Hematopoietic multipotent progenitor cell treated with erythropoietin and hydrocortisone succinate and interleukin-3 and kit ligand, for 4 days (in vitro differentiated cells): ENCODE results near the gene LRRC3.

Source experiments
- DNase-seq: peaks from one replicate; pipeline ENCODE4 v3.0.0-alpha.2; 2015

Gene LRRC3

GRCh38 chr21:44440241-44441040 lies 14.9 kb upstream of the LRRC3 start:
- DNase-seq, result no peak

- DNase-seq, result no peak
These were observed 14.3 kb upstream of the LRRC3 start for GRCh38 chr21:44441041-44441400.

- DNase-seq, result no peak
These were observed 13.6 kb upstream of the LRRC3 start for GRCh38 chr21:44441581-44442265.

GRCh38 chr21:44442266-44443125 lies 12.8 kb upstream of the LRRC3 start:
- no peak for DNase-seq

GRCh38 chr21:44443291-44443890 lies 11.9 kb upstream of the LRRC3 start:
- DNase-seq, result no peak

- DNase-seq, result no peak
These were observed 11.4 kb upstream of the LRRC3 start for GRCh38 chr21:44443891-44444285.

GRCh38 chr21:44444286-44444931 lies 10.9 kb upstream of the LRRC3 start:
- DNase-seq, result peak; percentile 17

GRCh38 chr21:44445145-44445812 lies 10.0 kb upstream of the LRRC3 start:
- no peak for DNase-seq

- no peak for DNase-seq
These were observed 6.6 kb upstream of the LRRC3 start for GRCh38 chr21:44448651-44449131.

- peak; percentile 56 for DNase-seq
These were observed 5.6 kb upstream of the LRRC3 start for GRCh38 chr21:44449473-44450363.

GRCh38 chr21:44450402-44450801 lies 4.9 kb upstream of the LRRC3 start:
- DNase-seq, result no peak

- DNase-seq, result no peak
These were observed 4.3 kb upstream of the LRRC3 start for GRCh38 chr21:44450999-44451398.

GRCh38 chr21:44453120-44453519 lies 2.2 kb upstream of the LRRC3 start:
- DNase-seq, result no peak

GRCh38 chr21:44454058-44454457 lies 1.3 kb upstream of the LRRC3 start:
- no peak for DNase-seq

GRCh38 chr21:44455524-44456213 lies 359 bp downstream of the LRRC3 start:
- peak; percentile 78 for DNase-seq

GRCh38 chr21:44456214-44456914 lies 1.1 kb downstream of the LRRC3 start:
- no peak for DNase-seq

GRCh38 chr21:44456915-44457736 lies 1.8 kb downstream of the LRRC3 start:
- DNase-seq, result no peak

- DNase-seq, result no peak
These were observed 3.8 kb downstream of the LRRC3 start for GRCh38 chr21:44458971-44459711.
